ENCODE data around the gene SPG21.

Gene SPG21

GRCh38 chr15:64943512-64944225 is 46.0 kb downstream of the SPG21 start:
- Histone ChIP-seq H3K9me3 (ENCODE audit: control insufficient read depth, insufficient read depth, low read length) (no peaks in the 10 kb centered on the region), H3K27ac (ENCODE audit: low read length) (no peak overlapping the region), H3K4me3 (ENCODE audit: low read length) (no peak overlapping the region), H3K36me3 (ENCODE audit: control insufficient read depth, insufficient read depth, low read length) (peaks cover 2% of the 10 kb centered on the region; the same call in 1 of the 2 replicates), H3K4me1 (ENCODE audit: control insufficient read depth, insufficient read depth, low read length) (no peaks in the 10 kb centered on the region), H3K27me3 (ENCODE audit: control insufficient read depth, insufficient read depth, low read length) (no peaks in the 10 kb centered on the region)
- no CpG with 5 or more reads among the region's 6 CpGs for WGBS (ENCODE audit: insufficient coverage, insufficient read length)
- no peak for DNase-seq (ENCODE audit: low read depth, low spot score)

DNA sequence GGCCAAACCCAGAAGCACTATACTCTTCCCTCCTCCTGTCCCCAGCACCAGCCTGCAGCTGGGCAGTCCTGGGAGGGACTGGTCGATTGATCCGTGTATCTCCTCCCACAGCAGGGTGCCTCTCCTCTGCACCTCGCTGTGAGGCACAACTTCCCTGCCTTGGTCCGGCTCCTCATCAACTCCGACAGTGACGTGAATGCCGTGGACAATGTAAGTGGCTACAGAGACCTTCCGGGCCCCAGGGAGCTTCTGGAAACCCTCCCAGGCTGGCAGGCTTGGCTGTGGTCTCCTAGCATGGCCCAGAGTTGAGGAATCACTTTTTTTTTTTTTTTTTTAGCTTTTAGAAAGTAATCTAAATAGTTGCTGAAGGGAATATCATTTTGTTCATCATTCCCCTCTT is 47.4 kb downstream of the SPG21 start:
- no peak overlapping the region for H3K4me3 ChIP-seq (ENCODE audit: low read length)
- DNase-seq (ENCODE audit: low read depth, low spot score): no peak
- no peaks in the 10 kb centered on the region for H3K4me1 ChIP-seq (ENCODE audit: control insufficient read depth, insufficient read depth, low read length)
- no peak overlapping the region for H3K27ac ChIP-seq (ENCODE audit: low read length)
- WGBS (ENCODE audit: insufficient coverage, insufficient read length): no CpG with 5 or more reads among the region's 8 CpGs
- peaks cover 2% of the 10 kb centered on the region; the same call in 1 of the 2 replicates for H3K36me3 ChIP-seq (ENCODE audit: control insufficient read depth, insufficient read depth, low read length)
- no peaks in the 10 kb centered on the region for H3K9me3 ChIP-seq (ENCODE audit: control insufficient read depth, insufficient read depth, low read length)
- no peaks in the 10 kb centered on the region for H3K27me3 ChIP-seq (ENCODE audit: control insufficient read depth, insufficient read depth, low read length)

- Histone ChIP-seq H3K9me3 (ENCODE audit: control insufficient read depth, insufficient read depth, low read length) (no peaks in the 10 kb centered on the region), H3K27ac (ENCODE audit: low read length) (no peak overlapping the region), H3K27me3 (ENCODE audit: control insufficient read depth, insufficient read depth, low read length) (no peaks in the 10 kb centered on the region), H3K4me1 (ENCODE audit: control insufficient read depth, insufficient read depth, low read length) (no peaks in the 10 kb centered on the region), H3K4me3 (ENCODE audit: low read length) (no peak overlapping the region), H3K36me3 (ENCODE audit: control insufficient read depth, insufficient read depth, low read length) (peaks cover 2% of the 10 kb centered on the region; the same call in 1 of the 2 replicates)
- DNase-seq (ENCODE audit: low read depth, low spot score): no peak
- WGBS (ENCODE audit: insufficient coverage, insufficient read length): no CpG with 5 or more reads among the region's 3 CpGs
Measured at GRCh38 chr15:64938192-64938591, 51.5 kb downstream of the SPG21 start.

DNA sequence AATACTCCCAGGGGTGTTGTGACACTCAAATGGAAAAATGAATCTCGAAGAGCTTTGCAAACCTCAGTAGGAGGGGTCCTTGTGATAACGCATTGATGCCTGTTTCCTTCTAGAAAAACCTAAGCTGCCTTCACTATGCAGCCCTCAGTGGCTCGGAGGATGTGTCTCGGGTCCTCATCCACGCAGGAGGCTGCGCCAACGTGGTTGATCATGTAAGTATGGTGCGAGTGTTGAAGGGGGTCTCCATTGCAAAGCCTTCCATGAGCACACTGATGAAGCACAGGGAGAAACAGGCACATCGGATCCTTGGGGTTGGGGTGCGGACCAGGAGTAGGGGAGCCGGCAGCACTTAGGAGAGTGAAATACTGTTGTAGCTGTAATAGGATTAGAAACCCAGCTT is 55.7 kb downstream of the SPG21 start:
- Histone ChIP-seq H3K4me1 (ENCODE audit: control insufficient read depth, insufficient read depth, low read length) (no peaks in the 10 kb centered on the region), H3K36me3 (ENCODE audit: control insufficient read depth, insufficient read depth, low read length) (no peaks in the 10 kb centered on the region), H3K27ac (ENCODE audit: low read length) (no peak overlapping the region), H3K9me3 (ENCODE audit: control insufficient read depth, insufficient read depth, low read length) (no peaks in the 10 kb centered on the region), H3K4me3 (ENCODE audit: low read length) (no peak overlapping the region), H3K27me3 (ENCODE audit: control insufficient read depth, insufficient read depth, low read length) (no peaks in the 10 kb centered on the region)
- no peak for DNase-seq (ENCODE audit: low read depth, low spot score)
- WGBS (ENCODE audit: insufficient coverage, insufficient read length): no CpG with 5 or more reads among the region's 11 CpGs

DNA sequence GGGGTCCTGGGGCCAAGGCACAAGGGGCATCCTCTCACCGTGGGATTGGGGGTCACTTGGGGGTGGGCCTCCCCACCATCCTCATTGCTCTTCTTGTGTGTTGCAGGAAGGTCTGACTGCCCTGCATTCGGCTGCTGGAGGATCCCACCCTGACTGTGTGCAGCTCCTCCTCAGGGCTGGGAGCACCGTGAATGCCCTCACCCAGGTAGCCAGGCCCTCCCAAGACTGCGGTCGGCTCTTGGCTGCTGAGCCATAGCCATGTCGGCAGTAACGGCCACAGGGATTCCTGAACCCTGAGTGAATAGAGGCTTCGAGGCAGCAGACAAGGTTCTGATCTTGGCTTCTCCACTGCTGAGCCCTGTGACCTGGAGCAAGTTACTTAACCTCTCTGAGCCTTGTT is 58.3 kb downstream of the SPG21 start:
- H3K4me3 ChIP-seq (ENCODE audit: low read length): no peak overlapping the region
- H3K27me3 ChIP-seq (ENCODE audit: control insufficient read depth, insufficient read depth, low read length): no peaks in the 10 kb centered on the region
- no peaks in the 10 kb centered on the region for H3K4me1 ChIP-seq (ENCODE audit: control insufficient read depth, insufficient read depth, low read length)
- no peaks in the 10 kb centered on the region for H3K36me3 ChIP-seq (ENCODE audit: control insufficient read depth, insufficient read depth, low read length)
- no peaks in the 10 kb centered on the region for H3K9me3 ChIP-seq (ENCODE audit: control insufficient read depth, insufficient read depth, low read length)
- WGBS (ENCODE audit: insufficient coverage, insufficient read length): no CpG with 5 or more reads among the region's 8 CpGs
- H3K27ac ChIP-seq (ENCODE audit: low read length): no peak overlapping the region
- DNase-seq (ENCODE audit: low read depth, low spot score): no peak

DNA sequence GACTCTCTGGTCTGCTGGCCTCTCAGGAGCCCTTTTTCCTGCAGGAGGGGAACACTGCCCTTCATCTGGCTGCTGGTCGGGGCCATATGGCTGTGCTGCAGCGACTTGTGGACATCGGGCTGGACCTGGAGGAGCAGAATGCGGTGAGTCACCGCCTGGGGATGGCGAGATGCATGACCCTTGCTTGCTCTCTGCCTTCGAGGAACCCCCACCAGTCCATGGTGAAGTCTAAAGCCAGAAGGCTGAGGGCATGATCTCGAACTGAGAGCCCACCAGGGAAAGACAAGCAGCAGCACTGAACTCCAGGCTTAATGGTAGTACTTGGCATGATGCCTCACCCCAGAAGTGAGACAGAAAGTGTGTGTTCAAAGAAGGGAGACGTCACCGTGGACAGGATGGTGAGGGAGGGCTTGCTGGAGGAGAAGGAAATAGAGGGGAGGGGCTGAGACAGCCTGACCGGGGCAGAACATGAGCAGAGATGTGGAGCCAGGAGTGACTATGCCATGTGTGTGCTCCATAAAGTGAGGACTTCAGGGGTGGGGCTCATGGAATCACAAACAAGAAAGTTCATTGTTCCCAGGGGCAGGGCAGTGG is 58.8 kb downstream of the SPG21 start:
- H3K4me1 ChIP-seq (ENCODE audit: control insufficient read depth, insufficient read depth, low read length): no peaks in the 10 kb centered on the region
- no peak overlapping the region for H3K27ac ChIP-seq (ENCODE audit: low read length)
- no CpG with 5 or more reads among the region's 11 CpGs for WGBS (ENCODE audit: insufficient coverage, insufficient read length)
- no peaks in the 10 kb centered on the region for H3K9me3 ChIP-seq (ENCODE audit: control insufficient read depth, insufficient read depth, low read length)
- no peaks in the 10 kb centered on the region for H3K36me3 ChIP-seq (ENCODE audit: control insufficient read depth, insufficient read depth, low read length)
- no peak overlapping the region for H3K4me3 ChIP-seq (ENCODE audit: low read length)
- DNase-seq (ENCODE audit: low read depth, low spot score): no peak
- no peaks in the 10 kb centered on the region for H3K27me3 ChIP-seq (ENCODE audit: control insufficient read depth, insufficient read depth, low read length)

DNA sequence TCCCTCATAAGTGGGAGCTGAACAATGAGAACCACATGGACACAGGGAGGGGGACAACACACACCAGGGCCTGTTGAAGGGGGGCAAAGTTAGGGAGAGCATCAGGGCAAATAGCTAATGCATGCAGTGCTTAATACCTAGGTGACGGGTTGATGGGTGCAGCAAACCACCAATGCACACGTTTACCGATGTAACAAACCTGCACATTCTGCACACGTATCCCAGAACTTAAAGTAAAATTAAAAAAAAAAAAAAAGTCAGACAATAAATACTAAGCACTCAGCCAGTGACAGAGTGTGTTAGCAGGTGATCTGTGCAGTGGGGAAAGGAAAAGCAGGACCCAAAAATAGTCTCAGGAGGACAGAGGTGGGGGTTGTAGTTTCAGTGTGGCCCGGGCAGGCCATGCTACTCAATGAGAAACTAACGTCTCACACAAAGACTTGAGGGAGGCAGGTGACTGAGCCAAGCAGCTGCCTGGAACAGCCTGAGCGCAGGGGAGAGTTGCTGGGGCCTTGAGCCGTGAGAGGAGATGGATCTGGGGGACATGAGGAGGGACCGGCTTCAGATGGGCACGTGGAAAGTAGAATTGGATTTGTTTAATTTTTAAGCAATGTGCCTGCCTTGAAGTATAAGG is 59.6 kb downstream of the SPG21 start:
- Histone ChIP-seq H3K27ac (ENCODE audit: low read length) (no peak overlapping the region), H3K9me3 (ENCODE audit: control insufficient read depth, insufficient read depth, low read length) (no peaks in the 10 kb centered on the region), H3K36me3 (ENCODE audit: control insufficient read depth, insufficient read depth, low read length) (no peaks in the 10 kb centered on the region), H3K4me3 (ENCODE audit: low read length) (no peak overlapping the region), H3K4me1 (ENCODE audit: control insufficient read depth, insufficient read depth, low read length) (no peaks in the 10 kb centered on the region), H3K27me3 (ENCODE audit: control insufficient read depth, insufficient read depth, low read length) (no peaks in the 10 kb centered on the region)
- WGBS (ENCODE audit: insufficient coverage, insufficient read length): no CpG with 5 or more reads among the region's 10 CpGs
- no peak for DNase-seq (ENCODE audit: low read depth, low spot score)

DNA sequence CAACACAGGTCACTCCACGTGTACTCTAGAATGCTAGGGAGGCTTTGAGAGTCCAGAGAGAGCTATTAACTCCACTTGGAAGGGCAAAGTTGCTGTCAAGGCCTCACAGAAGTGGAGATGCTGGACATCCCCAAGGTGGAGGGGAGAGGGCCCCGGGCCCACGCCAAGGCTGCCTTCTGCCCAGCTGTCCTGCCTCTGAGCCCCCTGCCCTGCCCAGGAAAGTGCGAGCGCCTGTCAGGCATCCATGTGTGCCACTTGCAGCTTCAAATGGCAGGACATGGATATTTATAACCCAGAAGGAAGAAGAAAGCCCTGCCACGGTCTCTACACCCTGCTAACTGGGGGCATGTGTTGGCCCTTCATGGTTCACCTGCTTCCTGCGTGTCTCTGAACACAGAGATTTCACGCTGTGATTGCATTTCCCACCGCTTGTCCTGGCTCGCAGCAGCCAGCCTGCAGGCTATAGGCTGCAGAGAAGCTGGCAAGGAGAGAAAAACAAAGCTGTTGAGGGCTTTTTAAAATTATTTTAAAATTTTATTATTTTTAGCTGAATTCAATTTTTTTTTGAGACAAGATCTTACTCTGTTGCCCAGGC is 61.0 kb downstream of the SPG21 start:
- no CpG with 5 or more reads among the region's 10 CpGs for WGBS (ENCODE audit: insufficient coverage, insufficient read length)
- Histone ChIP-seq H3K4me1 (ENCODE audit: control insufficient read depth, insufficient read depth, low read length) (no peaks in the 10 kb centered on the region), H3K4me3 (ENCODE audit: low read length) (no peak overlapping the region), H3K27me3 (ENCODE audit: control insufficient read depth, insufficient read depth, low read length) (no peaks in the 10 kb centered on the region), H3K27ac (ENCODE audit: low read length) (no peak overlapping the region), H3K9me3 (ENCODE audit: control insufficient read depth, insufficient read depth, low read length) (no peaks in the 10 kb centered on the region), H3K36me3 (ENCODE audit: control insufficient read depth, insufficient read depth, low read length) (no peaks in the 10 kb centered on the region)
- no peak for DNase-seq (ENCODE audit: low read depth, low spot score)

- H3K27me3 ChIP-seq (ENCODE audit: control insufficient read depth, insufficient read depth, low read length): no peaks in the 10 kb centered on the region
- no peaks in the 10 kb centered on the region for H3K9me3 ChIP-seq (ENCODE audit: control insufficient read depth, insufficient read depth, low read length)
- H3K4me1 ChIP-seq (ENCODE audit: control insufficient read depth, insufficient read depth, low read length): no peaks in the 10 kb centered on the region
- no CpG with 5 or more reads among the region's 8 CpGs for whole genome bisulfite sequencing (ENCODE audit: insufficient coverage, insufficient read length)
- H3K27ac ChIP-seq (ENCODE audit: low read length): no peak overlapping the region
- no peaks in the 10 kb centered on the region for H3K36me3 ChIP-seq (ENCODE audit: control insufficient read depth, insufficient read depth, low read length)
- no peak for DNase-seq (ENCODE audit: low read depth, low spot score)
- H3K4me3 ChIP-seq (ENCODE audit: low read length): no peak overlapping the region
Measured at GRCh38 chr15:64926661-64927060, 63.1 kb downstream of the SPG21 start.

DNA sequence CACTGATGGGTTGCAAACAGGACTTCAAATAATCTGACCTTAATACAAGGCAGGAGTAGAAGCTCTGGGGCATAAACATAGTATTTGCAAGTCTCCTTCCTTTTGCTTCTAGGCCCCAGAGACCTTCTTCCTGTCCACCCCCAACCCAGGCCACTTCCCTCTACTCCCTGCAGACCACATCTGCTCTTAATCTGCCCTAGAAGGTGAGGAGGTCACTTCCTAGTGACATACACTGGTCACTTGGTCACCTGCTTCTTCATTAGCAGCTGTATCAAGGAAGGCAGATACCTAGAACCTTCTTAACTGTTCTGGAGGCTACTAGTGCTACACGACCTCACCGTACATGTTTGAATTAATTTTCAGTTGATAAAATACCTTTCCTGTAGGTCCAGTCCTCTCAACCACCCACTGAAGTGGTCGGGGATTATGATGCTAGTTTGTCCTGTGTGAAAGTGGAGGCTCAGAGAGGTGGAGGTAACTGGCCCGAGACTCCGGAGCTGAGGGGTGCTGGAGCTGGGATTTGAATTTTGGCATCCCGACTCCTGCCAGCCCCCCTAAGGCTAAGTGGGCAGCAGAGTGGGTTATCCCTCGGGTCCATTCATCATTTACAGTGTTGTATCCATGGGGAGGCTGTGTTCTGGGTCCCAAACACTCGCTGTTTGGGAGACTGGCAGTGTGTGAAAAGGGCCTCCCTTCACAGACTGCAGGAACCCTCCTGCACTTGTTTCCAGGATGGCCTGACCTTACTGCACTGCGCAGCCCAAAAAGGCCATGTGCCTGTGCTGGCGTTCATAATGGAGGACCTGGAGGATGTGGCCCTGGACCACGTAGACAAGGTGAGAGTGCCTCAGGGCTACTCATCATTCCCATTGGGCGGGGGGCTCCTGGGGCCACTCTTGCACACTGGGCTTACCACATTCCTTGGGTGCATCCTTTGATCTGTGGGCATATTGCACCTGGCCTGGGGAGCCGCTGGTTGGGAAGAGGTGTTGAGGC is 64.1 kb downstream of the SPG21 start:
- no peak for DNase-seq (ENCODE audit: low read depth, low spot score)
- Histone ChIP-seq H3K9me3 (ENCODE audit: control insufficient read depth, insufficient read depth, low read length) (no peaks in the 10 kb centered on the region), H3K27me3 (ENCODE audit: control insufficient read depth, insufficient read depth, low read length) (no peaks in the 10 kb centered on the region), H3K4me1 (ENCODE audit: control insufficient read depth, insufficient read depth, low read length) (no peaks in the 10 kb centered on the region), H3K4me3 (ENCODE audit: low read length) (no peak overlapping the region), H3K27ac (ENCODE audit: low read length) (no peak overlapping the region), H3K36me3 (ENCODE audit: control insufficient read depth, insufficient read depth, low read length) (no peaks in the 10 kb centered on the region)
- WGBS (ENCODE audit: insufficient coverage, insufficient read length): no CpG with 5 or more reads among the region's 13 CpGs
